ENCODE data around the gene RNLS. TPM values are rescaled to one million over a fixed set of nuclear protein-coding genes. Genes with fewer than 3 reads are reported as not detected.

The RNLS gene
- total RNA-seq, 1 experiment from 2014 or later, result 9.7 TPM

GRCh38 chr10:88236121-88236743 is 346.9 kb downstream of the RNLS start:
- H3K27me3 ChIP-seq (ENCODE audit: control insufficient read depth, insufficient read depth, low read length), result no peaks in the 10 kb centered on the region
- H3K36me3 ChIP-seq (replicated peaks; ENCODE audit: control insufficient read depth, insufficient read depth, low read length), result no peaks in the 10 kb centered on the region
- H3K4me3 ChIP-seq (ENCODE audit: insufficient read depth, low read depth, low read length), result no peak overlapping the region
- DNase-seq, result no peak

- no peak for DNase-seq
- Histone ChIP-seq H3K27me3 (ENCODE audit: control insufficient read depth, insufficient read depth, low read length) (no peaks in the 10 kb centered on the region), H3K4me3 (ENCODE audit: insufficient read depth, low read depth, low read length) (no peak overlapping the region), H3K36me3 (replicated peaks; ENCODE audit: control insufficient read depth, insufficient read depth, low read length) (no peaks in the 10 kb centered on the region)
Observed at GRCh38 chr10:88234297-88234696, 348.8 kb downstream of the RNLS start.

DNA sequence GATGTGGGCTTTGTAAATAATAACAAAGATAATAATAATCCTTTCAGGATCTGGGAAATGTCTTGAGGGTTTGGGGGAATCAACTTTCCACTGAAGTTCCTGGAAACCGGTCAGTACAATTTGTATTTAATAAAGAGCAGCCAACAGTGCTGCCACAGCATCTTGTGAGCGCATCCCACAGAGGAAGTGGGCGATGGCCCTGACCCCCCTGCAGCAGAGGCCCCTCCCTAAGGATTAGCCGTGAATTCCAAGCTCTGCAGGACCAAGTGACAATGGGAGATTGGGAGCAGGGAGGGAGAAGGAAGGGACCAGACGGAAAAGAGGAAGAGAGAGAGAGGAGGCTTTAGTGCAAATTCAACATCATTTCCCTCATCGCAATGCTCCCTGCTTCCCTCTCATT is 349.2 kb downstream of the RNLS start:
- no peaks in the 10 kb centered on the region for H3K27me3 ChIP-seq (ENCODE audit: control insufficient read depth, insufficient read depth, low read length)
- H3K36me3 ChIP-seq (replicated peaks; ENCODE audit: control insufficient read depth, insufficient read depth, low read length), result no peaks in the 10 kb centered on the region
- H3K4me3 ChIP-seq (ENCODE audit: insufficient read depth, low read depth, low read length), result no peak overlapping the region
- peak; percentile 25 for DNase-seq

- H3K36me3 ChIP-seq (replicated peaks; ENCODE audit: control insufficient read depth, insufficient read depth, low read length), result no peaks in the 10 kb centered on the region
- H3K4me3 ChIP-seq (ENCODE audit: insufficient read depth, low read depth, low read length), result no peak overlapping the region
- no peak for DNase-seq
- no peaks in the 10 kb centered on the region for H3K27me3 ChIP-seq (ENCODE audit: control insufficient read depth, insufficient read depth, low read length)
Observed at GRCh38 chr10:88232983-88233543, 350.1 kb downstream of the RNLS start.

DNA sequence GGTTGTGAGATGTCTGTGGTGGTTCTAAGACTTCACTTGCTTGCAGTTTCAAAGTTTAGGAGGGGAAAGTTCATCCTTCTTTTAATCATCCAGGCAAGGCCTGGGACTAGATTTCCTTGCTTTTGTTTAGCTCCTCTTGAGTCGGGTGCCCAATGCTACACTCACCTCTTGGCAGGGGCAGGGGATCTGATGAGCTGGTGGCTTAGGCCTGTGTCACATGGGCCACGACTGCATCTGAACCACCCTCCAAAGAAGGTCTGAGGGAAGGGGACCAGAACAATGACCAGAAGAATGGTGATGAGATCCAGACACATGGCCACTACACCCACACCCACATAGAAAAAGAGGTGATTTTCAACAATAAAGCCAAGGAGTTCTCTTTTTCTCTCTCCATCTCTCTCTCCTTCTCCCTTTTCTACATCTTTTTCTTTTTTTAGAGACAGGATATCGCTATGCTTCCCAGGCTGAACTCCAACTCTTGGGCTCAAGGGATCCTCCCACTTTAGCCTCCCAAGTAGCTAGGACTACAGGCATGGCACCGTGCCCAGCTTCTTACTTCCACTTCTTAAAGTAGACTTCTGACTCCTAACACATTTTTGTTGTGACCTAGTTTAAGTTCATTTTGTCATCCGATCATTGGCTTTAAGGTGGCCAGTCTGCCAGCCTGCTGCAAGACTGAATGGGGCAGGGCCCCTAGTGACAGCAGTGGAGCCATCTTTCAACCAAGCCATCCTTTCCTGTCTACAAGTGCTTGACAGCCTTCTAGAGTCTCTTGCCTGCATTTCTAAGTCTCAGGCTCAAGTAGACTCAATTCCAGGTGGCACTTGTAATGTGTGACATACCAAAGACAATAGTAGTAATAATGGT is 350.9 kb downstream of the RNLS start:
- Histone ChIP-seq H3K27me3 (ENCODE audit: control insufficient read depth, insufficient read depth, low read length) (no peaks in the 10 kb centered on the region), H3K4me3 (ENCODE audit: insufficient read depth, low read depth, low read length) (no peak overlapping the region), H3K36me3 (replicated peaks; ENCODE audit: control insufficient read depth, insufficient read depth, low read length) (no peaks in the 10 kb centered on the region)
- no peak for DNase-seq

DNA sequence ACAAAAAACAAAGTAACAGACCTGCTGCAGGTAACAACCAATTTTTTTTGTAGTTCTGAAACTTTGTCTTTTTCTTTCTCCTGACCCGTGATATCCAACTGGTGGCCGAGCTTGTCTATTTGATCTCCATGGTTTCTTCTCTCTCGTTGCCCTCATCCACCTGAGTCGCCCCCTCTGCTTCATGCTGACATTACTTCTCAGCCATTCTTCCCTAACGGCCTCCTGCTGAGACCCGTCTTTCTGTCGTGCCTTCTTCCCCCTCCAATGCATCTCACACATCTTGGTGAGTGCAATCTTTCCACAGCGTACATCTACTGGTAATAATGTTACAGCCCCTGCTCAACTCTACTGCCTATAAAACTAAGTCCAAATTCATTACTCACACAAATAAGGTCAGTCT is 352.9 kb downstream of the RNLS start:
- peak; percentile 12 for DNase-seq
- no peaks in the 10 kb centered on the region for H3K36me3 ChIP-seq (replicated peaks; ENCODE audit: control insufficient read depth, insufficient read depth, low read length)
- no peak overlapping the region for H3K4me3 ChIP-seq (ENCODE audit: insufficient read depth, low read depth, low read length)
- H3K27me3 ChIP-seq (ENCODE audit: control insufficient read depth, insufficient read depth, low read length), result no peaks in the 10 kb centered on the region

DNA sequence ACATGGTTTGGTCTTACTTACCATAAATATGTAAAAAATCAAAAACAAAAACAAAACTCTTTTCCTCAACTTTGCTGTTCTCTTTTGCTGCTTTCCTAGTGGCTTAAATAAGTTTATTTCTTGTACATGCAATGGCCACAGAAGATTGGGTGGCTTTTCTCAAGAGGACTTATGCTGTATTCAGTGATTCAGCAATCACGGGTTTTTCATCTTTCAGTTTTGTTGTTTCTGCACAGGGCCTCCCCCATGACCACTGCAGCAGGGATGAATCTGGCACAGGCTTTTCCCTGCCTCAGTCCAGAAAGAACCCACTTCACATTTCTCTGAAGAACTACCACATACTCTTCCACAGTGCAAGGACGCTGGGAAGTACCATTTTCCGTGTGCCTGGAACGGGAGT is 355.0 kb downstream of the RNLS start:
- H3K27me3 ChIP-seq (ENCODE audit: control insufficient read depth, insufficient read depth, low read length), result no peaks in the 10 kb centered on the region
- H3K4me3 ChIP-seq (ENCODE audit: insufficient read depth, low read depth, low read length), result no peak overlapping the region
- DNase-seq, result no peak
- H3K36me3 ChIP-seq (replicated peaks; ENCODE audit: control insufficient read depth, insufficient read depth, low read length), result no peaks in the 10 kb centered on the region

DNA sequence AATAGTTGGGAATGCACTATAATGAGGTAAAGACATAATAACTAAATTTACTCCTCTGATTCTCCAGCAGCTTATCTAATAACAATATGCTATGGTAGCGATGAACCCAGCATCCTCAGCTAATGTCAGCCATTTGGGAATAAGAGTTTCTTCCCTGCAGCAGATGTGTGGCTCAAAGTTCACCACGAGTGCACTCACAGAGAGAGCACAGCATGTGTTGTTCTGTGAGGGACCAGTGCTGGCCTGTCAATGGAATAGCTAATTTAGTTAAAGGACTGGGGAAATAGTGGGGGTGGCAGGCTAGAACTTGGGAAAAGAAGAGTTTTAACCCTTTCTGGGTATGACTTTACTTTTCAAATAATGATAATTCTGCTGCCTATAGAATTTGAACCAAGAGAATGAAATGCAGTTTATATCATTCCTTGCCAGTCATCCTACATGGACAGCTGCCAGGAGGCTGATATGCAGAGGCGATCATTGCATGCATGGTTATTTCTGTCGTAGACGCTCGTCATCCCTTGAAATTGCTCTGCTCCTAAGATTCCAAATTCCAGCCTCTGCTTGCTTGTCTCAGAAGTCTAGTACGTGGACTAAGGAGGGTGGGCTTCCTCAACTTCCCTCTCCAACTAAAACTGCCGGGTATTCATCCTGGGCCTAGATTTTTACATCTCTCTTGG is 355.6 kb downstream of the RNLS start:
- Histone ChIP-seq H3K27me3 (ENCODE audit: control insufficient read depth, insufficient read depth, low read length) (no peaks in the 10 kb centered on the region), H3K4me3 (ENCODE audit: insufficient read depth, low read depth, low read length) (no peak overlapping the region), H3K36me3 (replicated peaks; ENCODE audit: control insufficient read depth, insufficient read depth, low read length) (no peaks in the 10 kb centered on the region)
- DNase-seq, result peak; percentile 11

DNA sequence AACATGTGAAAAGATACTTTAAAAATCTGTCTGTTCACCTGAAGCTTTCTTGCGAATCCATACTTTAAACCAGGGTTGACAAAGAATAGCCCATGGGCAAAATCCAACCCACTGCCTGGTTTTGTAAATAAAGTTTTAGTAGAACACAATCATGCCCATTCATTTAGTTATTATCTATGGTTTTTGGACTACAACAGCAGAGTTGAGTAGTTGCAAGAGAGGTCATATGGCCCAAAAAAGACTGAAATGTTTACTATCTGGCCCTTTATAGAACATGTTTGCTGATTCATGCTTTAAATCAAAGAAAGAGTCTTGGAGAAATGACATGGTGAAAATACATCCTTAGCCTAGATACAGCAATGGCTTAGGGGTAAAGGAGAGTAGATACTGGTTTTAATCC is 356.2 kb downstream of the RNLS start:
- no peak for DNase-seq
- Histone ChIP-seq H3K4me3 (ENCODE audit: insufficient read depth, low read depth, low read length) (no peak overlapping the region), H3K36me3 (replicated peaks; ENCODE audit: control insufficient read depth, insufficient read depth, low read length) (no peaks in the 10 kb centered on the region), H3K27me3 (ENCODE audit: control insufficient read depth, insufficient read depth, low read length) (no peaks in the 10 kb centered on the region)

- Histone ChIP-seq H3K36me3 (replicated peaks; ENCODE audit: control insufficient read depth, insufficient read depth, low read length) (no peaks in the 10 kb centered on the region), H3K27me3 (ENCODE audit: control insufficient read depth, insufficient read depth, low read length) (no peaks in the 10 kb centered on the region), H3K4me3 (ENCODE audit: insufficient read depth, low read depth, low read length) (no peak overlapping the region)
- no peak for DNase-seq
Observed at GRCh38 chr10:88226071-88226659, 357.0 kb downstream of the RNLS start.

Other genes with a start within 250 kb of the RNLS start
- gene LIPJ, start 3.4 kb upstream of the RNLS start, total RNA-seq (2014; rRNA removed; shearing (Covaris generic)), result not detected in 2 replicates
- not detected in 2 replicates for gene LIPF, start 81.1 kb upstream of the RNLS start, total RNA-seq (2014; rRNA removed; shearing (Covaris generic))
- gene LIPK, start 122.9 kb upstream of the RNLS start, total RNA-seq (2014; rRNA removed; shearing (Covaris generic)), result not detected in 2 replicates
- gene LIPN, start 176.7 kb upstream of the RNLS start, total RNA-seq (2014; rRNA removed; shearing (Covaris generic)), result not detected in 2 replicates
- gene LIPM, start 219.4 kb upstream of the RNLS start, total RNA-seq (2014; rRNA removed; shearing (Covaris generic)), result not detected in 2 replicates

Measured in H7 (cell line).